GM23248 (cell line): Measurements from ENCODE around the gene MPZL3. TPM values are rescaled to one million over a fixed set of nuclear protein-coding genes. Genes with fewer than 3 reads are reported as not detected.

Experiments
- DNase-seq: peaks from one replicate; pipeline ENCODE4 v3.0.0-alpha.2; 2015
- H2AFZ ChIP-seq: fragments of 200-600 bp; sonication (generic); 2 replicates; pipeline ENCODE4 v1.6.1; 2016; ENCODE audit warnings: antibody characterized with exemption
- H3F3A ChIP-seq: fragments of 200-600 bp; sonication (generic); 2 replicates; pipeline ENCODE4 v1.6.1; 2016; ENCODE audit warnings: mild to moderate bottlenecking, antibody characterized with exemption, mixed run types; ENCODE audit not compliant: insufficient read depth
- H3K27ac ChIP-seq: fragments of 200-600 bp; sonication (generic); 2 replicates; pipeline ENCODE4 v1.5.1; 2016; ENCODE audit warnings: mild to moderate bottlenecking
- H3K27me3 ChIP-seq: fragments of 200-600 bp; sonication (generic); replicated peaks from 2 replicates; pipeline ENCODE4 v1.6.1; 2016; ENCODE audit warnings: mild to moderate bottlenecking; ENCODE audit not compliant: insufficient read depth
- H3K36me3 ChIP-seq: fragments of 200-600 bp; sonication (generic); 2 replicates; pipeline ENCODE4 v1.6.1; 2016; ENCODE audit warnings: low read depth, mild to moderate bottlenecking
- H3K4me1 ChIP-seq: fragments of 200-600 bp; sonication (generic); 2 replicates; pipeline ENCODE4 v1.6.1; 2016; ENCODE audit warnings: mild to moderate bottlenecking; ENCODE audit not compliant: insufficient read depth
- H3K4me2 ChIP-seq: fragments of 200-600 bp; sonication (generic); one replicate; pipeline ENCODE4 v1.6.1; 2016; ENCODE audit warnings: mild to moderate bottlenecking; ENCODE audit not compliant: unreplicated experiment
- H3K4me3 ChIP-seq: fragments of 200-600 bp; sonication (generic); 2 replicates; pipeline ENCODE4 v1.5.1; 2016; ENCODE audit warnings: mild to moderate bottlenecking
- H3K79me2 ChIP-seq: fragments of 200-600 bp; sonication (generic); 2 replicates; pipeline ENCODE4 v1.6.1; 2016; ENCODE audit warnings: mild to moderate bottlenecking; ENCODE audit not compliant: insufficient read depth
- H3K9ac ChIP-seq: fragments of 200-600 bp; sonication (generic); 2 replicates; pipeline ENCODE4 v1.6.1; 2016; ENCODE audit warnings: mild to moderate bottlenecking
- H3K9me2 ChIP-seq: fragments of 200-600 bp; sonication (generic); 2 replicates; pipeline ENCODE4 v1.6.1; 2016; ENCODE audit warnings: mixed run types, mild to moderate bottlenecking, moderate library complexity; ENCODE audit not compliant: insufficient read depth
- H3K9me3 ChIP-seq: fragments of 200-600 bp; sonication (generic); one replicate; pipeline ENCODE4 v1.6.1; 2017; ENCODE audit warnings: low read depth
- H4K20me1 ChIP-seq: fragments of 200-600 bp; sonication (generic); 2 replicates; pipeline ENCODE4 v1.6.0; 2016; ENCODE audit not compliant: insufficient read depth
- EZH2 ChIP-seq: fragments of 200-600 bp; sonication (generic); IDR thresholded peaks from 2 replicates; pipeline ENCODE4 v1.6.1; 2018; ENCODE audit warnings: antibody characterized with exemption, mild to moderate bottlenecking; ENCODE audit not compliant: insufficient read depth, poor library complexity, severe bottlenecking
- EZH2phosphoT487 ChIP-seq: fragments of 200-600 bp; sonication (generic); IDR thresholded peaks from 2 replicates; pipeline ENCODE4 v1.6.1; 2018; ENCODE audit warnings: antibody characterized with exemption, moderate library complexity, mild to moderate bottlenecking, low read depth; ENCODE audit not compliant: insufficient read depth
- WGBS, 2 experiments: methylation state at CpG; one replicate each; pipeline ENCODE4 v1.1.6; 2015 to 2017; ENCODE audit warnings: low lambda C conversion rate in 2 of 2, low coverage in 1 of 2; ENCODE audit errors: missing lambda C conversion rate in 2 of 2; 5-methylcytosine and 5-hydroxymethylcytosine counted together
- in situ Hi-C: fragments of 300-500 bp; cut with MboI; formaldehyde crosslinking; loops from 2 replicates; pipeline ENCODE4 v1.15.0; 2020
- polyA plus RNA-seq: library from polyadenylated mRNA; unstranded; fragments of >200 nt; fragmentation: Nextera tagmentation; extraction: Ambion mirVana; gene quantifications from 2 replicates; pipeline ENCODE4 v1.2.1, GENCODE V29; 2016
- total RNA-seq: library from RNA; depleted of rRNA; stranded (reverse); fragments of >200 nt; shearing (Covaris generic); gene quantifications from 2 replicates; pipeline ENCODE4 v1.2.3, GENCODE V29; 2014

MPZL3 gene
- total and polyA plus RNA-seq, 2 experiments from 2014 or later, result 0.78 to 1.3 TPM

DNA sequence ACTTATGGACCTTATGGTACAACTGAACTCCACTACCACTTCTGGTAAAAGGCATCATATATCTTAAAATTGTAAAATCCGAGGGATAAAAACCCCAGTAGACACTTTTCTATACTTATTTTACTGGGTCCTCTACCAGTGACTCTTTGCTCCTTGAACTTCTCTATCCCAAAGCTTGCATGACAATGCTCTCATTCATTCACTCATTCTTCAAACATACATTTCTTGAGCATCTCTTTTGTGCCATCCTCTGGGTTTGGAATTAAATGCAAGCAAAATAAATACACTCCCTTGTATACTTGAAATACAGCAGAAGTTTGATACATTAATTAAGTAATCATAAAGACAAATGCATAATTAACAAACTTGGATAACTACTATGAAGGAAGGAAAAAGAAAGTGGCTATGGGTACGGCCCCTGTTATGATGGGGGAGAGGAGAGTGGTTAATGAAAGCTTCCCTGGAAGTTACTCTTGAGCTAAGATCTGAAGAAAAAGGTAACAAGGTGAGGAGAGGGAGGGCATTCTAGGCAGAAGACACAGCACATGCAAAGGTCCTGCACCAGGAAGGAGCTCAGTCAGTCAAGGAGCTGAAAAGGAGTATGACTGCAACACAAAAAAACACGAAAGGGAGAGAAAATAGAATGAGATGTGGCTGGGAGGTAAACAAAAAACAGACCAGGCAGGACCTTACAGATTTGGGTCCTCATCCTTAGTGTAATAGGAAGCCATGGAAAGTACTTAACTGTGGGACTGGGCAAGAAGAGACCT lies 8.0 kb downstream of the MPZL3 start:
- H3F3A ChIP-seq, result no peaks in the 10 kb centered on the region
- no peak overlapping the region for H2AFZ ChIP-seq
- H3K4me3 ChIP-seq, result no peak overlapping the region
- TF ChIP-seq EZH2phosphoT487 (no peak), EZH2 (no peak)
- no peaks in the 10 kb centered on the region for H4K20me1 ChIP-seq
- H3K9me3 ChIP-seq, result no peaks in the 10 kb centered on the region
- H3K27me3 ChIP-seq, result no peaks in the 10 kb centered on the region; the same call in 1 of the 2 replicates
- no peaks in the 10 kb centered on the region for H3K79me2 ChIP-seq
- H3K36me3 ChIP-seq, result no peaks in the 10 kb centered on the region
- H3K4me1 ChIP-seq, result peaks cover 7% of the 10 kb centered on the region
- DNase-seq, result no peak
- no peaks in the 10 kb centered on the region for H3K9me2 ChIP-seq
- WGBS, 2 experiments, result 33 to 39% methylated on average over 3 of the region's 3 CpGs
- H3K4me2 ChIP-seq, result no peak overlapping the region
- no peak overlapping the region for H3K9ac ChIP-seq
- in situ Hi-C loops, result no loop called here
- no peak overlapping the region for H3K27ac ChIP-seq

DNA sequence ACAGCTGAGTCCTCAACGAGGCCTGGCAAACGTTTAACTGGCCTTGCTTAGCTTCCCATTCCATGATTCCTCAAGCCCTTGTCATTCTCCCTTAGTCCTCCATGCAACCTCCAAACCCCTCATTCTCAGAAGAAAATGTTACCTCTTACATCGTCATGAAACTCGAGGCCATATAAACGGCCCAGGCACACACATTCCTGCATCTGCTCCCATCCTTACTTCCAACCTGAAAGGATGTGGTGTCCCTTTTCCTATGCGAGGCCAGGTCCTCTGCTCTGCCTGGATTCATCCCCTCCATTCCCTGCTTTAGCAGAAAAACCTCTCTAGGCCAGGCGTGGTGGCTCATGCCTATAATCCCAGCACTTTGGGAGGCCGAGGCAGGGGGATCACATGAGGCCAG lies 9.0 kb downstream of the MPZL3 start:
- no peak for DNase-seq
- TF ChIP-seq EZH2 (no peak), EZH2phosphoT487 (no peak)
- in situ Hi-C loops, result no loop called here

GRCh38 chr11:118241764-118242098 lies 10.4 kb downstream of the MPZL3 start:
- TF ChIP-seq EZH2phosphoT487, result no peak
- Histone ChIP-seq H3K9ac (no peak overlapping the region), H3K4me2 (no peak overlapping the region), H3K27ac (no peak overlapping the region), H3K9me3 (no peaks in the 10 kb centered on the region), H3K27me3 (no peaks in the 10 kb centered on the region; the same call in 1 of the 2 replicates), H3K4me1 (peaks cover 7% of the 10 kb centered on the region), H3K36me3 (no peaks in the 10 kb centered on the region), H3K9me2 (no peaks in the 10 kb centered on the region), H3K4me3 (no peak overlapping the region), H4K20me1 (no peaks in the 10 kb centered on the region), H3F3A (no peaks in the 10 kb centered on the region), H2AFZ (no peak overlapping the region), H3K79me2 (no peaks in the 10 kb centered on the region)
- DNase-seq, result no peak
- in situ Hi-C loops, result no loop called here
- 33 to 45% methylated on average over 1 of the region's 1 CpG for WGBS, 2 experiments

More for the DNA sequence above, 9.0 kb downstream of the MPZL3 start:
- Histone ChIP-seq H3K9me2 (no peaks in the 10 kb centered on the region), H3K79me2 (no peaks in the 10 kb centered on the region), H3K4me3 (no peak overlapping the region), H3K4me1 (peaks cover 7% of the 10 kb centered on the region), H4K20me1 (no peaks in the 10 kb centered on the region), H3K9me3 (no peaks in the 10 kb centered on the region), H3K9ac (no peak overlapping the region), H3F3A (no peaks in the 10 kb centered on the region), H3K4me2 (no peak overlapping the region), H3K36me3 (no peaks in the 10 kb centered on the region), H3K27ac (no peak overlapping the region), H3K27me3 (no peaks in the 10 kb centered on the region; the same call in 1 of the 2 replicates), H2AFZ (no peak overlapping the region)
- 40 to 43% methylated on average over 8 of the region's 8 CpGs for WGBS, 2 experiments

DNA sequence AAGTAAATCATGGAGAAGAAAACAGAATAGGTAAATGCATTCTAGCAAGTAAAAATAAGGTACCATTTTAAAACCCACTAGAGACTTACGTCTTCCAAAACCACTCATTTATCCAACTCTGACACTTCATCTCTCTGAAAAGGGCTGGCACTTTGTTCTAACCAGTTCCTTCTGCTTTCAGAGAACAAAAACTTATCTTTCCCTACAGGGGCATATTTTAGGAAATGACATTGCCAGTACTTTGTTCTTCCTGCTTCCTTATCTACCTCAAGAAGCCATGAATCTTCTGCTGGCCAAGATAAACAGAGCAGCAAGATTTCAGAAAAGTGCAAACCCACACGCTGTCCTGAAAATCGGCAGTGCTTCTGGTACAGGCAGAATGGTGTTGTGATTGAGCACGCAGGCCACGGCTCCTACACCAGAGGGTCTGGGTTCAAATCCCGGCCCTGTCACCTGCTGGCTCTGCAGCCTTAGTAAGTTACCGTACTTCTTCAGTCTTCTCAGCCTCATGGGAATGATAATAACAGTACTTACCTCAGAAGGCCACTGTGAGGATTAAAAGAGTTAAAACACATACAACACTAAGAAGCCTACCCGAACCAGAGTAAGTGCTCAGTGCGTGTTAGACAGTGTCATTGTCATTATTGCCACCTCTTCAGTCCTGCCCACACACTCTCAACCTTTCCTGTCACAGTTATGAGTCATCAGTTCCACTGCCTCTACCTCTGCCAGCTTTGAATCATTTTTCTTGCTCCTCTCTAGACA lies 11.0 kb downstream of the MPZL3 start:
- no peak overlapping the region for H3K4me3 ChIP-seq
- no peak overlapping the region for H3K4me2 ChIP-seq
- no peak overlapping the region for H3K9ac ChIP-seq
- no peaks in the 10 kb centered on the region for H3K79me2 ChIP-seq
- in situ Hi-C loops, result no loop called here
- peaks cover under 1% of the 10 kb centered on the region for H3K27me3 ChIP-seq
- no peaks in the 10 kb centered on the region for H3F3A ChIP-seq
- H2AFZ ChIP-seq, result no peak overlapping the region
- H4K20me1 ChIP-seq, result no peaks in the 10 kb centered on the region
- no peak for TF ChIP-seq EZH2phosphoT487
- TF ChIP-seq EZH2, result no peak
- peak; percentile 69 for DNase-seq
- H3K4me1 ChIP-seq, result peaks cover 7% of the 10 kb centered on the region
- no peaks in the 10 kb centered on the region for H3K9me3 ChIP-seq
- no peaks in the 10 kb centered on the region for H3K9me2 ChIP-seq
- no peak overlapping the region for H3K27ac ChIP-seq
- 51 to 52% methylated on average over 9 of the region's 9 CpGs for WGBS, 2 experiments
- no peaks in the 10 kb centered on the region for H3K36me3 ChIP-seq
